Ovary (tissue), 9 donors: ENCODE results near the gene HLA-DQA1. TPM values are rescaled to one million over a fixed set of nuclear protein-coding genes. Genes with fewer than 3 reads are reported as not detected.

Source experiments
- DNase-seq, 5 donors: peaks; one replicate each; pipeline ENCODE4 v3.0.0-alpha.2; 2019 to 2020
- H3K27ac ChIP-seq, 2 donors: fragments of 200-600 bp; one replicate each; pipeline versions ENCODE4 v1.5.1 to v1.8.0; 2019 to 2022
- H3K27me3 ChIP-seq: fragments of 200-600 bp; one replicate; pipeline ENCODE4 v1.8.0; 2022
- H3K36me3 ChIP-seq: fragments of 200-600 bp; sonication (generic); one replicate; pipeline ENCODE4 v1.5.1; 2019
- H3K4me1 ChIP-seq: one replicate; pipeline ENCODE4 v1.8.1; 2013; ENCODE audit warnings: mild to moderate bottlenecking, moderate library complexity; ENCODE audit not compliant: insufficient read depth
- H3K4me3 ChIP-seq: fragments of 200-600 bp; sonication (generic); one replicate; pipeline ENCODE4 v1.5.1; 2017
- H3K9me3 ChIP-seq, 2 donors: fragments of 200-600 bp in 1 of 2; sonication (generic) in 1 of 2; one replicate each; pipeline versions ENCODE4 v1.5.1 to v1.8.1; 2013 to 2019; ENCODE audit warnings: mild to moderate bottlenecking in 1 of 2, moderate library complexity in 1 of 2
- EP300 ChIP-seq: sonication (generic); formaldehyde crosslinking; IDR thresholded peaks from one replicate; pipeline ENCODE4 v1.6.1; 2017; ENCODE audit warnings: antibody characterized with exemption
- POLR2A ChIP-seq: fragments of 450-650 bp; IDR thresholded peaks from one replicate; pipeline ENCODE4 v1.6.1; 2017; ENCODE audit warnings: antibody characterized with exemption, mild to moderate bottlenecking, moderate library complexity
- WGBS, 3 donors: extraction: QIAGEN DNeasy Blood & Tissue Kit in 1 of 3; methylation state at CpG; one replicate each; pipeline versions ENCODE4 v1.1.5 to v1.1.7; 2013 to 2017; 5-methylcytosine and 5-hydroxymethylcytosine counted together
- intact Hi-C, 4 donors: fragments of 100-400 bp; cut with DNase I; formaldehyde crosslinking; loops; one replicate each; pipeline versions ENCODE4 v1.11.0 to v1.15.1; 2022 to 2023
- polyA plus RNA-seq, 2 donors: library from polyadenylated mRNA; stranded (reverse); fragments of 200-250 nt in 1 of 2; fragments of 350-450 nt in 1 of 2; fragmentation: Illumina TruSeq in 1 of 2; extraction: RNeasy Lipid Tissue Mini Kit (QIAGEN cat#74804) in 1 of 2; gene quantifications; one replicate each; pipeline ENCODE4 v1.2.3, GENCODE V29; 2013 to 2014
- total RNA-seq, 7 donors: library from RNA; depleted of rRNA in 2 of 7; stranded (reverse); fragments of >200 nt in 2 of 7; fragmentation: NEBNext Ultra II Directional in 3 of 7; extraction: Animal tissue kit (Norgen Biotek cat#: 25700) in 3 of 7; gene quantifications; one replicate each; pipeline versions ENCODE4 v1.1.0 to v1.2.4, GENCODE V29; 2016 to 2023
- TF ChIP-seq, protein P1 (sequence below), 3 donors: fragments of 450-650 bp in 2 of 3; fragments of 200-600 bp in 1 of 3; IDR thresholded peaks; one replicate each; pipeline versions ENCODE4 v1.5.1 to v1.8.0; 2016 to 2022; ENCODE audit warnings: antibody characterized with exemption in 3 of 3, mild to moderate bottlenecking in 1 of 3
- donor health status: DM: no; HTN: no; CAD: no; lungs with moderate emphysema.
- donor health status: DM: no; HTN: no; CAD: no.
- donor health status: Bipolar disorder and iron deficiency.
- donor health status: DM: yes; HTN: yes; CAD: no.
- donor health status: DM: no; HTN: no; CAD: no.
- donor health status: DM: yes; HTN: yes; CAD: no.

HLA-DQA1 gene
- total and polyA plus RNA-seq, 9 donors, result 0.72 to 44.8 (median 10.8) TPM

DNA sequence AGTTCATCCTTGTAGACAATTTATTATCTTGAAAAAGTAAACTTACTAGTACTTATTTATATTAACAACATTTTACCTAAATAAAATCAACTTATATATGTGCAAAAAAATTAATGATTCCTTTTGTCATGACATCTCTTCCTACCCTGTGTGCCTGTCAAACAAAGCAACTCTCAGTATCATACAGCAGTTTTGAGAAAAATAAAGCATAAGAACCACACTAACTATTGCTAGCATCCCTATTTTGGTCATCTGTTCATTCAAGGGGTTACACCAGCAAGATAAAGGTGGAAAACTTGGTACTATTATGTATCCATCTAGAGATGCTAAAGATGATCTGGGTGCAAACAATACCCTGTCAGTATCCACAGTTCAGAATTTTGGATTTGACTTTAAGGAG is 40.2 kb upstream of the HLA-DQA1 start:
- intact Hi-C loops, result no loop called here
- no peaks in the 10 kb centered on the region for H3K27me3 ChIP-seq
- no peak overlapping the region for H3K27ac ChIP-seq
- H3K4me1 ChIP-seq, result no peaks in the 10 kb centered on the region
- TF ChIP-seq, protein P1, sequence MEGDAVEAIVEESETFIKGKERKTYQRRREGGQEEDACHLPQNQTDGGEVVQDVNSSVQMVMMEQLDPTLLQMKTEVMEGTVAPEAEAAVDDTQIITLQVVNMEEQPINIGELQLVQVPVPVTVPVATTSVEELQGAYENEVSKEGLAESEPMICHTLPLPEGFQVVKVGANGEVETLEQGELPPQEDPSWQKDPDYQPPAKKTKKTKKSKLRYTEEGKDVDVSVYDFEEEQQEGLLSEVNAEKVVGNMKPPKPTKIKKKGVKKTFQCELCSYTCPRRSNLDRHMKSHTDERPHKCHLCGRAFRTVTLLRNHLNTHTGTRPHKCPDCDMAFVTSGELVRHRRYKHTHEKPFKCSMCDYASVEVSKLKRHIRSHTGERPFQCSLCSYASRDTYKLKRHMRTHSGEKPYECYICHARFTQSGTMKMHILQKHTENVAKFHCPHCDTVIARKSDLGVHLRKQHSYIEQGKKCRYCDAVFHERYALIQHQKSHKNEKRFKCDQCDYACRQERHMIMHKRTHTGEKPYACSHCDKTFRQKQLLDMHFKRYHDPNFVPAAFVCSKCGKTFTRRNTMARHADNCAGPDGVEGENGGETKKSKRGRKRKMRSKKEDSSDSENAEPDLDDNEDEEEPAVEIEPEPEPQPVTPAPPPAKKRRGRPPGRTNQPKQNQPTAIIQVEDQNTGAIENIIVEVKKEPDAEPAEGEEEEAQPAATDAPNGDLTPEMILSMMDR (IDR thresholded peaks at IDR 0.05), result no peak
- no peak for TF ChIP-seq EP300
- TF ChIP-seq POLR2A, result no peak
- no peaks in the 10 kb centered on the region for H3K9me3 ChIP-seq
- no peak for DNase-seq
- no peak overlapping the region for H3K4me3 ChIP-seq
- no peaks in the 10 kb centered on the region for H3K36me3 ChIP-seq

DNA sequence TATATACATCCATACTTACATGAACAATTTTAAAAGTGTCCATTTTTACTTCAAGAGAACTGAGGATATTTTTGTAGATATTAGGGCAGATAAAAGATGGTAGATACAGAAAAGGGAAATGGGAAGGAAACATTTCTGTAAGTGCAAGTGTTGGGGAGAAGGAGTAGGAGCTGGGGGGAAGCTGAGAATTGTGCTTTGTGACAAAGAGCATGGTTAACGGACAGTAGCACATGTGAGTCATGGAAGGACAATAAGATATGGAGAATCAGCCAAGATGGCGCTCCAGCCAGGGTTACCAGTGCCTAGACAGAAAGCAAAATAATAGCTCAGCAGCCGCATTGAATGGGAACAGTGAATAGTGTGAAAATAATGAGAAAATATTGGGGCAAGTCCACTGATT is 34.8 kb upstream of the HLA-DQA1 start:
- Histone ChIP-seq H3K27ac (no peak overlapping the region), H3K9me3 (no peaks in the 10 kb centered on the region), H3K36me3 (no peaks in the 10 kb centered on the region), H3K4me3 (no peak overlapping the region), H3K27me3 (no peaks in the 10 kb centered on the region), H3K4me1 (no peaks in the 10 kb centered on the region)
- DNase-seq, result no peak
- 59 to 79% (median 65%) methylated on average over 3 of the region's 3 CpGs for WGBS, 3 donors
- TF ChIP-seq POLR2A (no peak), EP300 (no peak)
- TF ChIP-seq, protein P1 (IDR thresholded peaks at IDR 0.05), result no peak
- intact Hi-C loops, result no loop called here

DNA sequence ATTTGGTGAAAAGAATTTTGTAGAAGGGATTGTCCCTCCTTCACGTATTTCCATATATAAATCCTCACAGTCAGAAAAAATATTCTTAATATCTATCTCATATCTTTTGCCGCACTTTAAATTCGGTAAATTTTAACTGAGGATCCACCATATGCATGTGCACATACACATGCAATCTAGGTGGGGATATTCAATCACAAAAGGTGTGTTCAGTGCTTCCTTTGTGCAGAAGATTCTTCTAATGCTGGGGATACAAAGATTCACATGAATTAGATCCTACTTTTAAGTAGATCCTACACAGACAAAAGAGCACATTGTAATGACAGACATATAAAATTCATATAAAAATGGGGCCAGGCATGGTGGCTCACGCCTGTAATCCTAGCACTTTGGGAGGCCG is 34.0 kb upstream of the HLA-DQA1 start:
- H3K4me3 ChIP-seq, result no peak overlapping the region
- WGBS, 3 donors, result 33 to 65% (median 65%) methylated on average over 3 to 5 of the region's 5 CpGs
- intact Hi-C loops, result no loop called here
- H3K27ac ChIP-seq, result no peak overlapping the region
- no peaks in the 10 kb centered on the region for H3K9me3 ChIP-seq
- H3K4me1 ChIP-seq, result no peaks in the 10 kb centered on the region
- no peak for DNase-seq
- no peaks in the 10 kb centered on the region for H3K27me3 ChIP-seq
- TF ChIP-seq EP300, result no peak
- no peak for TF ChIP-seq POLR2A
- TF ChIP-seq, protein P1 (IDR thresholded peaks at IDR 0.05), result no peak
- no peaks in the 10 kb centered on the region for H3K36me3 ChIP-seq

DNA sequence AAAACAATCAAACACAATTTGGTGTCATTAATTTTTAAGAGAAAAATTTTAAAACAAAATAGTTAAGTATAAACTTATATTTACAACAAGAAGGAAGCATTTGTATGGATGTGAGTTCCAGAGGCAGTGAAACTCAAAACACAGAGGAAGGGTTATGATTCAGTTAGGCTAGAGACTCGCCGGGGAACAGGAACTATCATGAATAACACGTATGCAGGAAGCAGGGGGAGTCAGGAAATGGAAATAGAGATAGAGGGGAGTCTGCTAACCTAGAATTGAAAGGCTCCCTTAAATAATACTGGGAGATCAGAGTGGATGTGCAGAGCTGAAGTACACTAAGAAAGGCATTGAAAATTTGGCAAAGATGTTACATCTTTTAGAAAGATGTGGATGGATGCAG is 33.3 kb upstream of the HLA-DQA1 start:
- WGBS, 3 donors, result 6 to 10% (median 9%) methylated on average over 3 of the region's 3 CpGs
- TF ChIP-seq, protein P1 (IDR thresholded peaks at IDR 0.05), result no peak
- TF ChIP-seq EP300 (no peak), POLR2A (no peak)
- H3K27ac ChIP-seq, result no peak overlapping the region

DNA sequence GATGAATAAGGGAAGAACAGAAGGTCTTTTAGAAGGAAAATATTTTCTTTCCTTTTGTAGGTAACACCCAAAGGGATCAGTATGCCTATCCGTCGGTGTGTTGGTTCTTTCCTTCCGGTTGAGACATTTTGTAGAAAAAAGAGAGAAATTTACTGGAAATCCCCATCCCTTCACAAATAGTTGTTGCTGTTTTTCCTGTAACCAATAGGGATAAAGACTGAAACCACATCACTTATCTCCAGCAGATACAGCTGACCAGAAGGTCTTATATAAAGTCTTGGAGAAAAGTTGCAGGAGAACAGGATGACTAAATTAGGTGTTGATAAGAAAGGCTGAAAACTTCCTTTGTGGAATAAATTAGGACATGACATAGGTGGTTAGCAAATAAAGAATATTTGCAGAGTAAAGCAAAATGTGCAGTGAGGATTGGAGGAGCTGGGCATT is 32.8 kb upstream of the HLA-DQA1 start:
- no peak overlapping the region for H3K4me3 ChIP-seq
- intact Hi-C loops, result no loop called here
- no peak overlapping the region for H3K27ac ChIP-seq
- no peak for TF ChIP-seq EP300
- no peak for TF ChIP-seq POLR2A
- TF ChIP-seq, protein P1 (IDR thresholded peaks at IDR 0.05), result no peak
- WGBS, 3 donors, result 0 to 8% (median 1%) methylated on average over 3 of the region's 3 CpGs
- no peaks in the 10 kb centered on the region for H3K4me1 ChIP-seq
- H3K36me3 ChIP-seq, result no peaks in the 10 kb centered on the region
- no peaks in the 10 kb centered on the region for H3K9me3 ChIP-seq
- DNase-seq, result no peak
- no peaks in the 10 kb centered on the region for H3K27me3 ChIP-seq

More for the DNA sequence above, 33.3 kb upstream of the HLA-DQA1 start:
- Histone ChIP-seq H3K27me3 (no peaks in the 10 kb centered on the region), H3K4me1 (no peaks in the 10 kb centered on the region), H3K36me3 (no peaks in the 10 kb centered on the region), H3K4me3 (no peak overlapping the region), H3K9me3 (no peaks in the 10 kb centered on the region)
- intact Hi-C loops, result no loop called here
- DNase-seq, result no peak
